Thyroid gland (tissue), 4 donors: ENCODE data around the gene TLR4.

Source experiments
- POLR2A ChIP-seq, 2 donors: fragments of 450-650 bp; IDR thresholded peaks; one replicate each; pipeline ENCODE4 v1.6.1; 2017; ENCODE audit warnings: antibody characterized with exemption in 2 of 2, mild to moderate bottlenecking in 2 of 2, moderate library complexity in 1 of 2
- TF ChIP-seq, protein P1 (sequence below), 6 experiments: fragments of 200-600 bp in 3 of 6; fragments of 450-650 bp in 3 of 6; sonication (generic) in 3 of 6; IDR thresholded peaks; one replicate each; pipeline ENCODE4 v1.5.1; 2016 to 2019; ENCODE audit warnings: antibody characterized with exemption in 6 of 6, mild to moderate bottlenecking in 2 of 6, inconsistent platforms in 1 of 6, moderate library complexity in 1 of 6

DNA sequence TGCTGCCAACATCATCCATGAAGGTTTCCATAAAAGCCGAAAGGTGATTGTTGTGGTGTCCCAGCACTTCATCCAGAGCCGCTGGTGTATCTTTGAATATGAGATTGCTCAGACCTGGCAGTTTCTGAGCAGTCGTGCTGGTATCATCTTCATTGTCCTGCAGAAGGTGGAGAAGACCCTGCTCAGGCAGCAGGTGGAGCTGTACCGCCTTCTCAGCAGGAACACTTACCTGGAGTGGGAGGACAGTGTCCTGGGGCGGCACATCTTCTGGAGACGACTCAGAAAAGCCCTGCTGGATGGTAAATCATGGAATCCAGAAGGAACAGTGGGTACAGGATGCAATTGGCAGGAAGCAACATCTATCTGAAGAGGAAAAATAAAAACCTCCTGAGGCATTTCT, 10.1 kb downstream of the TLR4 start:
- TF ChIP-seq, protein P1, sequence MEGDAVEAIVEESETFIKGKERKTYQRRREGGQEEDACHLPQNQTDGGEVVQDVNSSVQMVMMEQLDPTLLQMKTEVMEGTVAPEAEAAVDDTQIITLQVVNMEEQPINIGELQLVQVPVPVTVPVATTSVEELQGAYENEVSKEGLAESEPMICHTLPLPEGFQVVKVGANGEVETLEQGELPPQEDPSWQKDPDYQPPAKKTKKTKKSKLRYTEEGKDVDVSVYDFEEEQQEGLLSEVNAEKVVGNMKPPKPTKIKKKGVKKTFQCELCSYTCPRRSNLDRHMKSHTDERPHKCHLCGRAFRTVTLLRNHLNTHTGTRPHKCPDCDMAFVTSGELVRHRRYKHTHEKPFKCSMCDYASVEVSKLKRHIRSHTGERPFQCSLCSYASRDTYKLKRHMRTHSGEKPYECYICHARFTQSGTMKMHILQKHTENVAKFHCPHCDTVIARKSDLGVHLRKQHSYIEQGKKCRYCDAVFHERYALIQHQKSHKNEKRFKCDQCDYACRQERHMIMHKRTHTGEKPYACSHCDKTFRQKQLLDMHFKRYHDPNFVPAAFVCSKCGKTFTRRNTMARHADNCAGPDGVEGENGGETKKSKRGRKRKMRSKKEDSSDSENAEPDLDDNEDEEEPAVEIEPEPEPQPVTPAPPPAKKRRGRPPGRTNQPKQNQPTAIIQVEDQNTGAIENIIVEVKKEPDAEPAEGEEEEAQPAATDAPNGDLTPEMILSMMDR (IDR thresholded peaks at IDR 0.05): no peak
- no peak for TF ChIP-seq POLR2A (IDR thresholded peaks at IDR 0.05)
